HG03064 (cell line): ENCODE measurements around the gene SCO1.
"Not testable (repeated sequence)": the region's sequence is repeated elsewhere in the genome, so short reads cannot be mapped to it uniquely, and the experiment has no call there.

Experiments used
- ATAC-seq: cut with Tn5 transposase; IDR thresholded peaks from one replicate; pipeline ENCODE4 v1.9.1; 2021; ENCODE audit warnings: low read depth; ENCODE audit not compliant: unreplicated experiment

SCO1 gene

GRCh38 chr17:10697092-10698081 lies at the start of gene SCO1, which contains the start of gene ADPRM:
SCO1 (minus strand) TSS chr17:10697533; CDS start chr17:10697507, 26 bp downstream.
ADPRM (plus strand) TSS chr17:10697594; CDS start chr17:10704927, 7,333 bp downstream.
- ATAC-seq, result peak; percentile 95

- ATAC-seq, result no peak
These were observed 47.9 kb upstream of the SCO1 start for GRCh38 chr17:10745231-10745630.

GRCh38 chr17:10744501-10745000 lies 47.2 kb upstream of the SCO1 start:
- ATAC-seq, result no peak

GRCh38 chr17:10743316-10744009 lies 46.1 kb upstream of the SCO1 start:
- ATAC-seq, result no peak

- no peak for ATAC-seq
These were observed 45.1 kb upstream of the SCO1 start for GRCh38 chr17:10742431-10742830.

- no peak for ATAC-seq
These were observed 44.2 kb upstream of the SCO1 start for GRCh38 chr17:10741416-10742135.

GRCh38 chr17:10739386-10739785 lies 42.1 kb upstream of the SCO1 start:
- ATAC-seq, result no peak

GRCh38 chr17:10738521-10739258 lies 41.4 kb upstream of the SCO1 start:
- no peak for ATAC-seq

GRCh38 chr17:10737736-10738135 lies 40.4 kb upstream of the SCO1 start:
- no peak for ATAC-seq

- no peak for ATAC-seq
These were observed 39.9 kb upstream of the SCO1 start for GRCh38 chr17:10737168-10737622.

GRCh38 chr17:10735821-10736220 lies 38.5 kb upstream of the SCO1 start:
- ATAC-seq, result no peak

GRCh38 chr17:10735251-10735650 lies 37.9 kb upstream of the SCO1 start:
- no peak for ATAC-seq

- ATAC-seq, result no peak
These were observed 36.3 kb upstream of the SCO1 start for GRCh38 chr17:10733666-10734065.

- not testable (repeated sequence) for ATAC-seq
These were observed 34.8 kb upstream of the SCO1 start for GRCh38 chr17:10732121-10732520.

GRCh38 chr17:10731408-10731879 lies 34.1 kb upstream of the SCO1 start:
- ATAC-seq, result no peak

GRCh38 chr17:10730247-10730646 lies 32.9 kb upstream of the SCO1 start:
- ATAC-seq, result not testable (repeated sequence)

GRCh38 chr17:10729334-10730193 lies 32.2 kb upstream of the SCO1 start, which contains the start of gene TMEM220:
TMEM220 (minus strand) TSS chr17:10730023; CDS start chr17:10729851, 172 bp downstream.
- peak; percentile 56 for ATAC-seq

- no peak for ATAC-seq
These were observed 31.1 kb upstream of the SCO1 start for GRCh38 chr17:10728331-10728892.
